ENCODE results near the gene DHX29. TPM values are rescaled to one million over a fixed set of nuclear protein-coding genes. Genes with fewer than 3 reads are reported as not detected.
A peak's percentile ranks its signal among the peaks of the same experiment; 100 is the strongest.

DHX29 gene
- total RNA-seq, 1 experiment from 2014 or later = 30.3 TPM

DNA sequence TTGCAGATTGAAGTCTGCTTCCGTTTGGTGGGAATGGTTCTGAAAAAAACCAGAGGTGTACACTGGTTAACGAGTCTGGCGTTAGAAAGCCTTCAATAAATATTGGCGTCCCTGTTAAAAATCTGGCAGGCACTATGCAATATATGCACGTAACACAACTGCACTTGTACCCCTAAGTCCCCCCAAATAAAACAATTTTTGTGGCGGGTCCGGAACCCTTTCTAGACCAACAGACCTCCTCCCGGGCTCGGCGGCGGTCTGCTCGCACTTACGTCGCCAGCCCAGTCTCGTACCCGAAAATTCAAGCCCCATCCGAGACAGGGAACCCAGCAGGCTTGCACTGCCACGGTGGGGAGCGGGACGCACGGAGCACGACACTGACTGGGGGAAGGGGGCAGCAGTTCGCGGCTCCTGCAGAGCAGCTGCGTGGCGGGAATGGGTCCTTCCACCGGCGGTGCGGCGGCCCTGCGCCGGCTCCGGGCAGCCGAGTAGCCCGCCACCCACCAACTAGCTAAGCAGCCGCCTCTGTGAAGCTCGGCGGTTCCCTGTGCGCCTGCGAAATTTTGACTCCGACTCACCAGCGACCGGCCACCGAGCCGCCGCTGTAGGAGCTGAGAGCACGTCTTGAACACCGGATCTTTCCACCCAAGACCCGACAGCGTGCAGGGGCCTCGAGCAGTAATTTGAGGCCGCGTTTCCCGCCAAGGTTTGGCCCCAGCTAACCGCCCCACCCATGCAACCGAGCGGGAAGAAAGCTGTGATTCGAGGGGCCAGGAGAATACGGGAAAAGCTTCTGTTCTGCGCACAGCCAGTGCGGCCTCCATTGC, 84.3 kb downstream of the DHX29 start:
- Mint-ChIP-seq H3K27me3 (ENCODE audit: low read depth) (peaks cover 97% of the 10 kb centered on the region), H3K9me3 (peaks cover 2 to 13% of the 10 kb centered on the region in 2 experiments; a peak in 4 of 5 replicates), H3K4me3 (peak overlapping the region; percentile 22 to 66), H3K36me3 (ENCODE audit: insufficient read depth in 1 of 3, low read depth in 3 of 3) (no peaks in the 10 kb centered on the region; a peak in 2 of 7 replicates), H3K4me1 (peaks cover 28 to 34% of the 10 kb centered on the region in 2 experiments), H3K27ac (no peak overlapping the region)
- no peak overlapping the region for H2BK20ac ChIP-seq (ENCODE audit: low read depth, low read length, poor library complexity, severe bottlenecking)
- H2AK5ac ChIP-seq (ENCODE audit: insufficient read length, low read length) = no peak overlapping the region
- H3K4me1 ChIP-seq (ENCODE audit: insufficient read depth, low read length) = no peaks in the 10 kb centered on the region
- H2AFZ ChIP-seq (ENCODE audit: low read length) = no peak overlapping the region
- no peak overlapping the region for H3T11ph ChIP-seq (ENCODE audit: low read length)
- H3K27ac ChIP-seq (ENCODE audit: insufficient read length, low read depth, low read length) = no peak overlapping the region
- TF ChIP-seq, protein P1, sequence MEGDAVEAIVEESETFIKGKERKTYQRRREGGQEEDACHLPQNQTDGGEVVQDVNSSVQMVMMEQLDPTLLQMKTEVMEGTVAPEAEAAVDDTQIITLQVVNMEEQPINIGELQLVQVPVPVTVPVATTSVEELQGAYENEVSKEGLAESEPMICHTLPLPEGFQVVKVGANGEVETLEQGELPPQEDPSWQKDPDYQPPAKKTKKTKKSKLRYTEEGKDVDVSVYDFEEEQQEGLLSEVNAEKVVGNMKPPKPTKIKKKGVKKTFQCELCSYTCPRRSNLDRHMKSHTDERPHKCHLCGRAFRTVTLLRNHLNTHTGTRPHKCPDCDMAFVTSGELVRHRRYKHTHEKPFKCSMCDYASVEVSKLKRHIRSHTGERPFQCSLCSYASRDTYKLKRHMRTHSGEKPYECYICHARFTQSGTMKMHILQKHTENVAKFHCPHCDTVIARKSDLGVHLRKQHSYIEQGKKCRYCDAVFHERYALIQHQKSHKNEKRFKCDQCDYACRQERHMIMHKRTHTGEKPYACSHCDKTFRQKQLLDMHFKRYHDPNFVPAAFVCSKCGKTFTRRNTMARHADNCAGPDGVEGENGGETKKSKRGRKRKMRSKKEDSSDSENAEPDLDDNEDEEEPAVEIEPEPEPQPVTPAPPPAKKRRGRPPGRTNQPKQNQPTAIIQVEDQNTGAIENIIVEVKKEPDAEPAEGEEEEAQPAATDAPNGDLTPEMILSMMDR (conservative IDR thresholded peaks at IDR 0.05) = no peak
- no peak overlapping the region for H2BK120ac ChIP-seq (ENCODE audit: low read depth, low read length, poor library complexity, severe bottlenecking)
- H2BK15ac ChIP-seq (ENCODE audit: low read depth, low read length) = no peak overlapping the region
- H3K79me1 ChIP-seq (ENCODE audit: insufficient read depth, low read depth, low read length, poor library complexity, severe bottlenecking) = no peaks in the 10 kb centered on the region
- H3K79me2 ChIP-seq (ENCODE audit: insufficient read depth, low read length) = no peaks in the 10 kb centered on the region
- H3K56ac ChIP-seq (ENCODE audit: insufficient read length, low read depth, low read length) = no peak overlapping the region
- no peak overlapping the region for H3K9ac ChIP-seq (ENCODE audit: extremely low read depth, insufficient read length, low read length)
- no peak overlapping the region for H3K23ac ChIP-seq (ENCODE audit: insufficient read length, low read depth, low read length)
- no peak overlapping the region for H3K18ac ChIP-seq (ENCODE audit: insufficient read length, low read depth, low read length)
- H3K9me3 ChIP-seq (ENCODE audit: control insufficient read depth, low read depth, low read length) = no peaks in the 10 kb centered on the region
- no peak overlapping the region for H4K5ac ChIP-seq (ENCODE audit: insufficient read length, low read depth, low read length)
- H3K23me2 ChIP-seq (ENCODE audit: insufficient read length, low read depth, low read length, poor library complexity, severe bottlenecking) = peaks cover 8% of the 10 kb centered on the region
- no peak overlapping the region for H4K8ac ChIP-seq (replicated peaks; ENCODE audit: insufficient read length, low read depth, low read length)
- H2BK5ac ChIP-seq (ENCODE audit: insufficient read length, low read length) = no peak overlapping the region
- no peak overlapping the region for H2BK12ac ChIP-seq (ENCODE audit: insufficient read length, low read depth, low read length)
- DNase-seq = peak; percentile 56
- H3K14ac ChIP-seq (ENCODE audit: insufficient read depth, low read length) = no peak overlapping the region
- H3K4ac ChIP-seq (ENCODE audit: low read depth, low read length) = no peak overlapping the region
- peaks cover 73% of the 10 kb centered on the region for H3K27me3 ChIP-seq (ENCODE audit: insufficient read depth, low read length)
- no peak overlapping the region for H4K91ac ChIP-seq (ENCODE audit: insufficient read length, low read depth, low read length)
- no peaks in the 10 kb centered on the region for H4K20me1 ChIP-seq (ENCODE audit: control insufficient read depth, insufficient read depth, insufficient read length)
- no CpG with 5 or more reads among the region's 61 CpGs for WGBS (ENCODE audit: extremely low coverage, insufficient read length, low lambda C conversion rate)
- H3K4me2 ChIP-seq (ENCODE audit: insufficient read depth, insufficient read length, low read length) = peak overlapping the region; percentile 34

Measured in H9 (cell line).